Ascending aorta (tissue), 2 donors: ENCODE measurements around the gene SPRY1. TPM values are rescaled to one million over a fixed set of nuclear protein-coding genes. Genes with fewer than 3 reads are reported as not detected.

ENCODE experiments used
- DNase-seq, 2 donors: peaks; one replicate each; pipeline ENCODE4 v3.0.0-alpha.2; 2019; ENCODE audit warnings: low spot score in 2 of 2
- H3K27ac ChIP-seq, 2 donors: fragments of 200-600 bp; sonication (generic); one replicate each; pipeline ENCODE4 v1.5.1; 2016 to 2017; ENCODE audit warnings: mild to moderate bottlenecking in 1 of 2
- H3K27me3 ChIP-seq: fragments of 200-600 bp; sonication (generic); one replicate; pipeline ENCODE4 v1.5.1; 2017
- H3K36me3 ChIP-seq, 2 donors: fragments of 200-600 bp; sonication (generic); one replicate each; pipeline ENCODE4 v1.5.1; 2016
- H3K4me1 ChIP-seq, 2 donors: fragments of 200-600 bp; sonication (generic); one replicate each; pipeline ENCODE4 v1.5.1; 2016 to 2017; ENCODE audit warnings: mild to moderate bottlenecking in 1 of 2
- H3K4me3 ChIP-seq, 2 donors: fragments of 200-600 bp; sonication (generic); one replicate each; pipeline ENCODE4 v1.5.1; 2016 to 2017; ENCODE audit warnings: mild to moderate bottlenecking in 1 of 2
- H3K9me3 ChIP-seq, 2 donors: fragments of 200-600 bp; sonication (generic); one replicate each; pipeline ENCODE4 v1.5.1; 2016
- CTCF ChIP-seq, 3 experiments: fragments of 200-600 bp in 2 of 3; fragments of 450-650 bp in 1 of 3; sonication (generic) in 2 of 3; IDR thresholded peaks; one replicate each; pipeline ENCODE4 v1.5.1; 2016 to 2019; ENCODE audit warnings: antibody characterized with exemption in 3 of 3, mild to moderate bottlenecking in 1 of 3, moderate library complexity in 1 of 3
- intact Hi-C: fragments of 100-400 bp; cut with DNase I; formaldehyde crosslinking; loops from one replicate; pipeline ENCODE4 v1.15.1; 2023
- total RNA-seq: library from RNA; depleted of rRNA; stranded (reverse); fragments of >200 nt; gene quantifications from one replicate; pipeline ENCODE4 v1.1.0, GENCODE V29; 2016

Gene SPRY1
- total RNA-seq, 1 donor from 2014 or later: 348 TPM

- Histone ChIP-seq H3K9me3 (no peaks in the 10 kb centered on the region), H3K36me3 (peaks cover 0 to 32% of the 10 kb centered on the region in 2 donors), H3K4me3 (peak overlapping the region; percentile 26 to 32), H3K27ac (peak overlapping the region in 1 of 2 donors; percentile 5), H3K4me1 (peaks cover 3 to 8% of the 10 kb centered on the region in 2 donors), H3K27me3 (no peaks in the 10 kb centered on the region)
- DNase-seq: no peak
- TF ChIP-seq CTCF (IDR thresholded peaks at IDR 0.05): no peak
- intact Hi-C loops: no loop called here
Observed at GRCh38 chr4:123405267-123405865, 8.8 kb downstream of the SPRY1 start.

- Histone ChIP-seq H3K36me3 (peaks cover 0 to 22% of the 10 kb centered on the region in 2 donors), H3K4me3 (no peak overlapping the region)
Observed at GRCh38 chr4:123406872-123407271, 10.3 kb downstream of the SPRY1 start.

GRCh38 chr4:123408471-123409084 lies 12.0 kb downstream of the SPRY1 start:
- H3K4me3 ChIP-seq: no peak overlapping the region
- intact Hi-C loops: no loop called here
- no peak for TF ChIP-seq CTCF (IDR thresholded peaks at IDR 0.05)
- H3K4me1 ChIP-seq: peaks cover 3 to 6% of the 10 kb centered on the region in 2 donors
- peak overlapping the region in 1 of 2 donors; percentile 37 for H3K27ac ChIP-seq
- DNase-seq: no peak
- H3K9me3 ChIP-seq: no peaks in the 10 kb centered on the region
- H3K36me3 ChIP-seq: peaks cover 0 to 7% of the 10 kb centered on the region in 2 donors
- H3K27me3 ChIP-seq: no peaks in the 10 kb centered on the region

More at GRCh38 chr4:123406872-123407271, 10.3 kb downstream of the SPRY1 start:
- peaks cover 3 to 6% of the 10 kb centered on the region in 2 donors for H3K4me1 ChIP-seq
- no peak overlapping the region for H3K27ac ChIP-seq
- no peaks in the 10 kb centered on the region for H3K27me3 ChIP-seq
- no peak for TF ChIP-seq CTCF (IDR thresholded peaks at IDR 0.05)
- H3K9me3 ChIP-seq: no peaks in the 10 kb centered on the region
- intact Hi-C loops: no loop called here
- DNase-seq: no peak

- Histone ChIP-seq H3K27me3 (no peaks in the 10 kb centered on the region), H3K4me3 (no peak overlapping the region), H3K27ac (no peak overlapping the region), H3K36me3 (peaks cover 0 to 7% of the 10 kb centered on the region in 2 donors), H3K9me3 (no peaks in the 10 kb centered on the region), H3K4me1 (peaks cover 3 to 6% of the 10 kb centered on the region in 2 donors)
- no peak for DNase-seq
- intact Hi-C loops: no loop called here
- no peak for TF ChIP-seq CTCF (IDR thresholded peaks at IDR 0.05)
Observed at GRCh38 chr4:123409334-123409733, 12.7 kb downstream of the SPRY1 start.

GRCh38 chr4:123411514-123411913 lies 14.9 kb downstream of the SPRY1 start:
- Histone ChIP-seq H3K9me3 (no peaks in the 10 kb centered on the region), H3K4me1 (peaks cover 3 to 9% of the 10 kb centered on the region in 2 donors)

More at GRCh38 chr4:123411514-123411913, 14.9 kb downstream of the SPRY1 start:
- H3K4me3 ChIP-seq: no peak overlapping the region
- H3K27me3 ChIP-seq: no peaks in the 10 kb centered on the region
- no peaks in the 10 kb centered on the region for H3K36me3 ChIP-seq
- peak overlapping the region in 1 of 2 donors; percentile 15 for H3K27ac ChIP-seq
- DNase-seq: no peak
- no peak for TF ChIP-seq CTCF (IDR thresholded peaks at IDR 0.05)
- intact Hi-C loops: no loop called here
